ENCODE data around the gene NUTF2.

- TF ChIP-seq CTCF (IDR thresholded peaks at IDR 0.05; ENCODE audit: low read length) (no peak), EZH2 (IDR thresholded peaks at IDR 0.05; ENCODE audit: borderline replicate concordance, low read length) (no peak)
These were observed 16.2 kb downstream of the NUTF2 start for GRCh38 chr16:67862623-67863583.

All from OCI-LY1 (cell line).